OCI-LY7 (cell line): ENCODE measurements around the gene ACKR1.

Source experiments
- EZH2phosphoT487 ChIP-seq: fragments of 200-600 bp; sonication (generic); IDR thresholded peaks from 2 replicates; pipeline ENCODE4 v1.6.1; 2018; ENCODE audit warnings: low read depth, borderline replicate concordance, mild to moderate bottlenecking, mixed run types, antibody characterized with exemption, low read length, moderate library complexity, mixed read lengths
- TF ChIP-seq, protein P1 (sequence below): fragments of 200-600 bp; sonication (generic); conservative IDR thresholded peaks from 2 replicates; pipeline ENCODE4 v1.5.1; 2014; ENCODE audit warnings: mild to moderate bottlenecking, antibody characterized with exemption, low read length, moderate library complexity, mixed read lengths

DNA sequence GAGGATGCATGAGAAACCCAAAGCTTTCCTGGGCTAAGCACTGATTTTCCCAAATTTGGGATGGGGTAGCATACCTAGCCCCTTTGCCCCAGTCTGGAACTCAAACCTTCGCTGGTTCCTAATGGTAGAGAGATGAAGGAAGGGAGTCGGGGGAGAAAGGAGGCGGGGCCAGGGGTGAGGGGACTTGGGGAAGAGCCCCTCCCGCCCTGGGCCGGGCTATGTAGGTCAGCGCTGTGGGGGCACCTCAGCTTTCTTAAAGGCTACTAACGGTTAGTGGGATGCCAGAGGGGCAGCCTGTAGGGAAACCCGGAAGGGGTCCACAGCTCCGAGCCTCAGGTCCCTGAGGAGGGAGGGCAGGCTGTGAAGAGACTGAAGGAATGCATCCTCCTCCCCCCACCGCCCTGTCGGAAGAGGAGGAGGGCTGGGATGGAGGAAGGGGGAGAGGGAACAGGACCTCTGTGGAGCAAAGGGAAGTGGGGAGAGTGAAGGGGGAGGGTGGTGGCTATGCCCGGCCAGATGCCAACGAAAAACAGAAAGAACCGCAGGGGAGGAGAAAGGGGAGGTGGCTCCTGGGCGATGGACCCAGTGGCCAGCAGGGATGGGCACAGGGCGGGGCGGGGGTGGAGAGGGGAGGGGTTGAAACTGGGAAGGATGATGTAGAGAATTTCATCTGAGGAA is 31.9 kb upstream of the ACKR1 start:
- TF ChIP-seq, protein P1, sequence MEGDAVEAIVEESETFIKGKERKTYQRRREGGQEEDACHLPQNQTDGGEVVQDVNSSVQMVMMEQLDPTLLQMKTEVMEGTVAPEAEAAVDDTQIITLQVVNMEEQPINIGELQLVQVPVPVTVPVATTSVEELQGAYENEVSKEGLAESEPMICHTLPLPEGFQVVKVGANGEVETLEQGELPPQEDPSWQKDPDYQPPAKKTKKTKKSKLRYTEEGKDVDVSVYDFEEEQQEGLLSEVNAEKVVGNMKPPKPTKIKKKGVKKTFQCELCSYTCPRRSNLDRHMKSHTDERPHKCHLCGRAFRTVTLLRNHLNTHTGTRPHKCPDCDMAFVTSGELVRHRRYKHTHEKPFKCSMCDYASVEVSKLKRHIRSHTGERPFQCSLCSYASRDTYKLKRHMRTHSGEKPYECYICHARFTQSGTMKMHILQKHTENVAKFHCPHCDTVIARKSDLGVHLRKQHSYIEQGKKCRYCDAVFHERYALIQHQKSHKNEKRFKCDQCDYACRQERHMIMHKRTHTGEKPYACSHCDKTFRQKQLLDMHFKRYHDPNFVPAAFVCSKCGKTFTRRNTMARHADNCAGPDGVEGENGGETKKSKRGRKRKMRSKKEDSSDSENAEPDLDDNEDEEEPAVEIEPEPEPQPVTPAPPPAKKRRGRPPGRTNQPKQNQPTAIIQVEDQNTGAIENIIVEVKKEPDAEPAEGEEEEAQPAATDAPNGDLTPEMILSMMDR, result no peak
- TF ChIP-seq EZH2phosphoT487, result no peak
